ENCODE measurements around the gene AMOTL1.

GRCh38 chr11:94831529-94831928 lies 63.4 kb downstream of the AMOTL1 start:
- TF ChIP-seq EZH2phosphoT487 (IDR thresholded peaks at IDR 0.05; ENCODE audit: borderline replicate concordance, low read length) (no peak), CTCF (conservative IDR thresholded peaks at IDR 0.05; ENCODE audit: low read depth, low read length) (no peak)
